ENCODE data around the gene LYRM4. TPM values are rescaled to one million over a fixed set of nuclear protein-coding genes. Genes with fewer than 3 reads are reported as not detected.

Gene LYRM4
- total RNA-seq, 1 experiment from 2014 or later: 44.3 TPM

GRCh38 chr6:5287205-5287965 is 26.6 kb upstream of the LYRM4 start:
- Histone ChIP-seq H3K79me2 (ENCODE audit: insufficient read depth, low read length) (peaks cover 2% of the 10 kb centered on the region; the same call in 1 of the 2 replicates), H2AK5ac (ENCODE audit: insufficient read length, low read length) (no peak overlapping the region), H3K9ac (ENCODE audit: extremely low read depth, insufficient read length, low read length) (no peak overlapping the region), H2BK120ac (ENCODE audit: low read depth, low read length, poor library complexity, severe bottlenecking) (no peak overlapping the region), H3K23ac (ENCODE audit: insufficient read length, low read depth, low read length) (no peak overlapping the region), H3K27me3 (ENCODE audit: insufficient read depth, low read length) (no peaks in the 10 kb centered on the region), H3K4ac (ENCODE audit: low read depth, low read length) (no peak overlapping the region), H4K5ac (ENCODE audit: insufficient read length, low read depth, low read length) (no peak overlapping the region), H3K23me2 (ENCODE audit: insufficient read length, low read depth, low read length, poor library complexity, severe bottlenecking) (no peaks in the 10 kb centered on the region), H3K79me1 (ENCODE audit: insufficient read depth, low read depth, low read length, poor library complexity, severe bottlenecking) (peaks cover 2% of the 10 kb centered on the region), H3K18ac (ENCODE audit: insufficient read length, low read depth, low read length) (no peak overlapping the region), H3K56ac (ENCODE audit: insufficient read length, low read depth, low read length) (no peak overlapping the region), H3K4me1 (ENCODE audit: insufficient read depth, low read length) (0 out of 2 replicates have a peak, but pooled peaks cover 2% of the 10 kb centered on the region), H2BK5ac (ENCODE audit: insufficient read length, low read length) (no peak overlapping the region), H3K14ac (ENCODE audit: insufficient read depth, low read length) (no peak overlapping the region), H2BK20ac (ENCODE audit: low read depth, low read length, poor library complexity, severe bottlenecking) (no peak overlapping the region), H2AFZ (ENCODE audit: low read length) (no peak overlapping the region), H4K8ac (replicated peaks; ENCODE audit: insufficient read length, low read depth, low read length) (no peak overlapping the region), H4K91ac (ENCODE audit: insufficient read length, low read depth, low read length) (no peak overlapping the region), H4K20me1 (ENCODE audit: control insufficient read depth, insufficient read depth, insufficient read length) (no peaks in the 10 kb centered on the region), H2BK12ac (ENCODE audit: insufficient read length, low read depth, low read length) (no peak overlapping the region), H2BK15ac (ENCODE audit: low read depth, low read length) (no peak overlapping the region), H3K9me3 (ENCODE audit: control insufficient read depth, low read depth, low read length) (no peaks in the 10 kb centered on the region), H3K4me2 (ENCODE audit: insufficient read depth, insufficient read length, low read length) (no peak overlapping the region), H3K27ac (ENCODE audit: insufficient read length, low read depth, low read length) (no peak overlapping the region), H3T11ph (ENCODE audit: low read length) (no peak overlapping the region)
- Mint-ChIP-seq H3K9me3 (no peaks in the 10 kb centered on the region), H3K4me3 (no peak overlapping the region), H3K27me3 (ENCODE audit: low read depth) (no peaks in the 10 kb centered on the region), H3K36me3 (ENCODE audit: insufficient read depth in 1 of 3, low read depth in 3 of 3) (no peaks in the 10 kb centered on the region), H3K27ac (peak overlapping the region in 1 of 3 experiments; percentile 76; a peak in 3 of 7 replicates), H3K4me1 (peaks cover under 1 to 5% of the 10 kb centered on the region in 2 experiments; a peak in 3 of 4 replicates)
- no CpG with 5 or more reads among the region's 12 CpGs for WGBS (ENCODE audit: extremely low coverage, insufficient read length, low lambda C conversion rate)
- DNase-seq: no peak
- TF ChIP-seq CTCF (conservative IDR thresholded peaks at IDR 0.05): no peak

Data from H9 (cell line).